T-cell (primary cell): Measurements from ENCODE around the gene DEDD2. TPM values are rescaled to one million over a fixed set of nuclear protein-coding genes. Genes with fewer than 3 reads are reported as not detected.
A peak's percentile ranks its signal among the peaks of the same experiment; 100 is the strongest.

ENCODE experiments used
- ATAC-seq, 4 experiments: fragments of 200-7000 bp in 3 of 4; fragments of 150-1000 bp in 1 of 4; cut with Tn5 transposase; replicated peaks in 1 of 4; 1 replicate in 3 of 4; 2 replicates in 1 of 4; pipeline ENCODE4 v1.10.0; 2021; ENCODE audit warnings: moderate library complexity in 3 of 4, mild to moderate bottlenecking in 2 of 4, moderate number of reproducible peaks in 1 of 4
- CTCF ChIA-PET, 2 donors: fragments of 300-600 bp; sonication (Branson Sonifier 250); formaldehyde crosslinking; loops; one replicate each; lab custom pipeline; 2022; ENCODE audit warnings: antibody characterized with exemption in 2 of 2; lab: Charles Lee
- POLR2A ChIA-PET, 2 donors: fragments of 300-600 bp; sonication (Branson Sonifier 250); formaldehyde crosslinking; loops; one replicate each; lab custom pipeline; 2022; ENCODE audit warnings: antibody characterized with exemption in 2 of 2; lab: Charles Lee
- DNase-seq, 35 experiments: peaks; one replicate each; pipeline versions ENCODE4 v3.0.0 to v3.0.0-alpha.2; 2013 to 2023
- H3K27ac ChIP-seq: one replicate; pipeline ENCODE4 v1.5.1; 2013; ENCODE audit warnings: low read length
- H3K27me3 ChIP-seq, 2 experiments: replicated peaks in 1 of 2; 1 replicate in 1 of 2; 2 replicates in 1 of 2; pipeline versions ENCODE4 v1.6.1 to v1.7.0; 2013; ENCODE audit warnings: low read length in 1 of 2, mixed read lengths in 1 of 2; ENCODE audit not compliant: control insufficient read depth in 2 of 2, insufficient read depth in 2 of 2; ENCODE audit errors: extremely low read depth in 1 of 2
- H3K36me3 ChIP-seq, 2 donors: 1 replicate in 1 of 2; 2 replicates in 1 of 2; pipeline versions ENCODE4 v1.6.1 to v1.7.0; 2013; ENCODE audit warnings: low read length in 1 of 2; ENCODE audit not compliant: control insufficient read depth in 2 of 2, insufficient read depth in 1 of 2; ENCODE audit errors: extremely low read depth in 1 of 2
- H3K4me1 ChIP-seq, 2 experiments: 1 replicate in 1 of 2; 2 replicates in 1 of 2; pipeline versions ENCODE4 v1.6.1 to v1.7.0; 2013; ENCODE audit warnings: low read length in 2 of 2, mixed read lengths in 1 of 2; ENCODE audit not compliant: insufficient read depth in 2 of 2, control insufficient read depth in 1 of 2; ENCODE audit errors: extremely low read depth in 1 of 2
- H3K4me3 ChIP-seq, 2 donors: 1 replicate in 1 of 2; 2 replicates in 1 of 2; pipeline versions ENCODE4 v1.5.1 to v1.7.0; 2013; ENCODE audit warnings: mild to moderate bottlenecking in 2 of 2, low read length in 1 of 2, moderate library complexity in 1 of 2; ENCODE audit not compliant: control insufficient read depth in 1 of 2; ENCODE audit errors: extremely low read depth in 1 of 2
- H3K9me3 ChIP-seq: 2 replicates; pipeline ENCODE4 v1.7.0; 2013
- H3K27ac Mint-ChIP-seq, 2 donors: one replicate each; pipeline ENCODE4 v1.8.0; 2020 to 2021; ENCODE audit warnings: mild to moderate bottlenecking in 2 of 2, mixed read lengths in 2 of 2
- H3K27me3 Mint-ChIP-seq, 2 donors: one replicate each; pipeline ENCODE4 v1.8.0; 2021 to 2022; ENCODE audit warnings: mixed read lengths in 2 of 2
- H3K36me3 Mint-ChIP-seq: one replicate; pipeline ENCODE4 v1.8.0; 2021; ENCODE audit warnings: mixed read lengths
- H3K4me1 Mint-ChIP-seq, 3 donors: one replicate each; pipeline ENCODE4 v1.8.0; 2020 to 2022; ENCODE audit warnings: mixed read lengths in 3 of 3, mild to moderate bottlenecking in 1 of 3
- H3K4me3 Mint-ChIP-seq, 3 donors: one replicate each; pipeline ENCODE4 v1.8.0; 2020 to 2022; ENCODE audit warnings: mild to moderate bottlenecking in 3 of 3, mixed read lengths in 3 of 3, moderate library complexity in 3 of 3
- H3K9me3 Mint-ChIP-seq, 3 donors: one replicate each; pipeline ENCODE4 v1.8.0; 2020 to 2022; ENCODE audit warnings: mixed read lengths in 3 of 3
- whole genome bisulfite sequencing: methylation state at CpG from one replicate; pipeline ENCODE4 v1.1.5; 2013; ENCODE audit warnings: missing lambda C conversion rate; ENCODE audit not compliant: insufficient coverage; 5-methylcytosine and 5-hydroxymethylcytosine counted together
- total RNA-seq, 35 experiments: library from RNA in 6 of 35; stranded (reverse) in 6 of 35; fragments of 120-200 nt in 1 of 35; gene quantifications; one replicate each; pipeline versions ENCODE4 v1.2.1 to v1.2.4 and lab custom pipeline; 2013 to 2026

The DEDD2 gene
- total RNA-seq, 5 donors from 2014 or later (not counting 1 experiment from before 2014, with no cell fraction given) = 67.6 to 82.8 (median 71.0) TPM

GRCh38 chr19:42150364-42150763, 67.1 kb downstream of the DEDD2 start:
- Histone ChIP-seq H3K27ac (no peak overlapping the region), H3K9me3 (no peaks in the 10 kb centered on the region), H3K4me1 (peaks cover 28 to 35% of the 10 kb centered on the region in 2 experiments), H3K36me3 (no peaks in the 10 kb centered on the region), H3K27me3 (peaks cover 0 to 24% of the 10 kb centered on the region in 2 experiments), H3K4me3 (no peak overlapping the region)
- no peaks in the 10 kb centered on the region for H3K9me3 Mint-ChIP-seq
- ATAC-seq (no peak), DNase-seq (no peak)
- WGBS = 73% methylated on average over 2 of the region's 17 CpGs
- CTCF ChIA-PET = interaction anchor here (0.6 to 0.7 kb wide), 2 partner anchors 10 to 170 kb away, joined by 3 to 4 read pairs; no protein-coding TSS in a partner anchor
- peaks cover 17% of the 10 kb centered on the region for H3K36me3 Mint-ChIP-seq
- peaks cover 34 to 35% (median 35%) of the 10 kb centered on the region in 3 donors for H3K4me1 Mint-ChIP-seq
- no peak overlapping the region for H3K4me3 Mint-ChIP-seq
- H3K27ac Mint-ChIP-seq = no peak overlapping the region
- H3K27me3 Mint-ChIP-seq = peaks cover 0 to 5% of the 10 kb centered on the region in 2 donors
- POLR2A ChIA-PET = no interaction called here

DNA sequence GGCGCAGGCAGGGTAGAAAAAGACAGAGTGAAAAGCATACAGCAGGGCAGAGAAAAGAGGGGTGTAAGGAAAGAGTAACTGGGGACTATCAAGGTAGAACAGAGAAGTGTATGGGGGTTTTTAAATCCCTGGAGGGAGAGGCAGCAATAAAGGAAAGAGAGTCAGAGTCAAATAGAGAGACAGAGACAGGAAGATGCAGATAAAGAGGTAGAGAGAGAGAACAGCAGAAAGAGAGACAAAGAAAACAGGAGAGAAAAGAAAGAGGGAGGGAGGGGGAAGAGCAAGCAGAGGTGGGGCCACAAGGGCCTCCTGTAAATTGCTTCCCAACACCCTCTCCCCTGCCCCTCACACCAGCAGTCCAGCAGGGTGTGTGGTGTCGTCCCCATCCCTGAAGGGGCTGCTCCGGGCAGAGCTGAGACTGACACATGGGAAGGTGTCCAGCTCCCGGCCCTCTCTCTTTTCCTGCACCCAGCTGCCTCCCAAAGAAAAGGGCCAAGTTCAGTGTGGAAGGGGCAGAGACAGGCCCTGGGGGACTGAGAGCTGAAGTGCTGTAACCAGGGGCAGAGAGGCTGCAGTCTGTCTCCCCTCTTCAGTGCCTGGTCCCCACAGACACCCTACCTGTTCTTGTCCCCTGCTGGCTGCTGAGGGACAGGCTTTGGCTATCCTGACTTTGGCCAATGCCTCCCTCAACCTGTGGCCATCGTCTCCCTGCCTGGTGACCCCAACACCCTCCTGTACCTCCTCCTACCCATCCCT, 67.9 kb downstream of the DEDD2 start:
- Mint-ChIP-seq H3K27ac (no peak overlapping the region), H3K4me3 (peak overlapping the region in 1 of 3 donors; percentile 7), H3K36me3 (peaks cover 21% of the 10 kb centered on the region), H3K9me3 (no peaks in the 10 kb centered on the region), H3K4me1 (peaks cover 27 to 28% (median 27%) of the 10 kb centered on the region in 3 donors), H3K27me3 (peaks cover 0 to 5% of the 10 kb centered on the region in 2 donors)
- H3K4me3 ChIP-seq = no peak overlapping the region
- no peak for DNase-seq
- H3K27me3 ChIP-seq = peaks cover 0 to 24% of the 10 kb centered on the region in 2 experiments
- H3K4me1 ChIP-seq = peaks cover 23 to 27% of the 10 kb centered on the region in 2 experiments
- no peaks in the 10 kb centered on the region for H3K9me3 ChIP-seq
- no peak for ATAC-seq
- no peak overlapping the region for H3K27ac ChIP-seq
- POLR2A ChIA-PET = no interaction called here
- WGBS = 86% methylated on average over 3 of the region's 5 CpGs
- no peaks in the 10 kb centered on the region for H3K36me3 ChIP-seq
- CTCF ChIA-PET = interaction anchor here (0.6 to 0.7 kb wide), 2 partner anchors 9 to 170 kb away, joined by 3 to 4 read pairs; no protein-coding TSS in a partner anchor

Other genes starting within 250 kb of the DEDD2 start
- 10 to 100 TPM in 1 of 5 donors, 1 to 10 TPM in 4; 4.3 to 14.4 (median 6.3) TPM for gene ATP1A3, start 223.4 kb downstream of the DEDD2 start, total RNA-seq
- 1 to 10 TPM in 3 of 5 donors, under 1 TPM in 2; 0.26 to 1.5 (median 1.3) TPM for gene GRIK5, start 147.5 kb downstream of the DEDD2 start, total RNA-seq
- 10 to 100 TPM; 18.4 to 27.4 (median 26.6) TPM for gene ZNF574, start 141.5 kb downstream of the DEDD2 start, total RNA-seq
- 10 to 100 TPM; 27.9 to 71.7 (median 59.5) TPM for gene POU2F2, start 85.2 kb downstream of the DEDD2 start, total RNA-seq
- gene ZNF526, start 2.6 kb upstream of the DEDD2 start, total RNA-seq = 10 to 100 TPM in 3 of 5 donors, 1 to 10 TPM in 2; 8.0 to 25.1 (median 23.1) TPM
- gene GSK3A, start 24.9 kb upstream of the DEDD2 start, total RNA-seq = 10 to 100 TPM; 21.4 to 45.8 (median 38.1) TPM
- gene ERF, start 37.5 kb upstream of the DEDD2 start, total RNA-seq = 10 to 100 TPM; 35.9 to 97.3 (median 44.6) TPM
- gene CIC, start 51.6 kb upstream of the DEDD2 start, total RNA-seq = 100 to 1,000 TPM in 4 of 5 donors, 10 to 100 TPM in 1; 93.9 to 110 (median 104) TPM
- under 1 TPM in 4 of 5 donors, not detected in 1; 0.18 to 0.35 (median 0.27) TPM for gene PRR19, start 84.5 kb upstream of the DEDD2 start, total RNA-seq
- gene PAFAH1B3, start 84.9 kb upstream of the DEDD2 start, total RNA-seq = 10 to 100 TPM; 15.2 to 22.2 (median 19.1) TPM
- not detected for gene TMEM145, start 95.6 kb upstream of the DEDD2 start, total RNA-seq
- 10 to 100 TPM in 2 of 5 donors, 1 to 10 TPM in 3; 5.2 to 11.4 (median 9.6) TPM for gene MEGF8, start 108.0 kb upstream of the DEDD2 start, total RNA-seq
- gene CNFN, start 172.6 kb upstream of the DEDD2 start, total RNA-seq = 1 to 10 TPM in 1 of 5 donors, not detected in 4; 1.1 TPM
- gene LIPE, start 209.7 kb upstream of the DEDD2 start, total RNA-seq = 10 to 100 TPM; 16.2 to 44.4 (median 34.8) TPM
- not detected for gene CXCL17, start 225.3 kb upstream of the DEDD2 start, total RNA-seq